Prostate gland (tissue), 2 donors: Measurements from ENCODE around the gene DCDC1. TPM values are rescaled to one million over a fixed set of nuclear protein-coding genes. Genes with fewer than 3 reads are reported as not detected.

Experiments used
- DNase-seq: peaks from one replicate; pipeline ENCODE4 v3.0.0-alpha.2; 2019; ENCODE audit warnings: low spot score
- H3K27ac ChIP-seq, 2 donors: fragments of 200-600 bp; sonication (generic); 2 replicates each; pipeline ENCODE4 v1.5.1; 2017 to 2019
- H3K27me3 ChIP-seq: fragments of 200-600 bp; sonication (generic); replicated peaks from 2 replicates; pipeline ENCODE4 v1.5.1; 2019; ENCODE audit not compliant: insufficient read depth
- H3K36me3 ChIP-seq, 2 donors: fragments of 200-600 bp; sonication (generic); 1 replicate in 1 of 2; 2 replicates in 1 of 2; pipeline versions ENCODE4 v1.5.1 to v1.8.1; 2017 to 2019
- H3K4me1 ChIP-seq: fragments of 200-600 bp; sonication (generic); replicated peaks from 2 replicates; pipeline ENCODE4 v1.5.1; 2019
- H3K4me3 ChIP-seq, 2 donors: fragments of 200-600 bp; sonication (generic); 2 replicates each; pipeline ENCODE4 v1.5.1; 2017 to 2019
- H3K9me3 ChIP-seq: fragments of 200-600 bp; sonication (generic); 2 replicates; pipeline ENCODE4 v1.5.1; 2017
- POLR2A ChIP-seq: fragments of 450-650 bp; IDR thresholded peaks from one replicate; pipeline ENCODE4 v1.6.1; 2016; ENCODE audit warnings: antibody characterized with exemption, mild to moderate bottlenecking
- POLR2AphosphoS5 ChIP-seq: sonication (generic); formaldehyde crosslinking; IDR thresholded peaks from one replicate; pipeline ENCODE4 v1.6.1; 2017; ENCODE audit warnings: antibody characterized with exemption
- WGBS: methylation state at CpG from one replicate; pipeline ENCODE4 v1.1.5; 2018; 5-methylcytosine and 5-hydroxymethylcytosine counted together
- intact Hi-C: fragments of 100-400 bp; cut with DNase I; formaldehyde crosslinking; loops from one replicate; pipeline ENCODE4 v1.14.2; 2022
- total RNA-seq, 2 donors: library from RNA; depleted of rRNA; stranded (reverse); fragments of >200 nt; gene quantifications; one replicate each; pipeline ENCODE4 v1.1.0, GENCODE V29; 2016
- TF ChIP-seq, protein P1 (sequence below), 4 experiments: fragments of 200-600 bp in 2 of 4; fragments of 450-650 bp in 2 of 4; sonication (generic) in 2 of 4; IDR thresholded peaks; 1 replicate in 3 of 4; 2 replicates in 1 of 4; pipeline ENCODE4 v1.5.1; 2016 to 2019; ENCODE audit warnings: antibody characterized with exemption in 4 of 4, mild to moderate bottlenecking in 2 of 4, moderate library complexity in 2 of 4

The DCDC1 gene
- total RNA-seq, 2 donors from 2014 or later = 0.36 to 2.5 TPM

DNA sequence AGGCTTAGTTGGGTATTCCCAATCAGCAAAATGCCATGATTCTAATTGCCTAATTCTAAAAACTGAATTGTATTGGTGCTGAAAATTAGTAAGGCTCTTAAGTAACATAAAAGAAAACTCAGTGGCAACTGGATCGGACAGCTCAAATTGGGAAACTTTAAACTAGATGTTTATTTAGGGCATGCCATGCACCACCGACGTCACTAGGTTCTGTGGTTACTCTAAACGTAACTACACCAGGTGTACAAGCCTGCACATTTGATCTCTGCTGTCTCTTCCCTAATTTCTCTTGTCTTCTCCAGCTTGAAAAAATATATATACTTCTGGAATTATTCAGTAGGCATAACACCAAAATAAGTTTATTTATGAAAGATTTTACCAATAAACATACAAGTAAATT, 378.2 kb downstream of the DCDC1 start:
- Histone ChIP-seq H3K27me3 (no peaks in the 10 kb centered on the region), H3K4me3 (no peak overlapping the region), H3K4me1 (no peaks in the 10 kb centered on the region), H3K36me3 (no peaks in the 10 kb centered on the region), H3K27ac (peak overlapping the region in 1 of 2 donors; percentile 56), H3K9me3 (no peaks in the 10 kb centered on the region)
- TF ChIP-seq POLR2A (no peak), POLR2AphosphoS5 (no peak)
- TF ChIP-seq, protein P1, sequence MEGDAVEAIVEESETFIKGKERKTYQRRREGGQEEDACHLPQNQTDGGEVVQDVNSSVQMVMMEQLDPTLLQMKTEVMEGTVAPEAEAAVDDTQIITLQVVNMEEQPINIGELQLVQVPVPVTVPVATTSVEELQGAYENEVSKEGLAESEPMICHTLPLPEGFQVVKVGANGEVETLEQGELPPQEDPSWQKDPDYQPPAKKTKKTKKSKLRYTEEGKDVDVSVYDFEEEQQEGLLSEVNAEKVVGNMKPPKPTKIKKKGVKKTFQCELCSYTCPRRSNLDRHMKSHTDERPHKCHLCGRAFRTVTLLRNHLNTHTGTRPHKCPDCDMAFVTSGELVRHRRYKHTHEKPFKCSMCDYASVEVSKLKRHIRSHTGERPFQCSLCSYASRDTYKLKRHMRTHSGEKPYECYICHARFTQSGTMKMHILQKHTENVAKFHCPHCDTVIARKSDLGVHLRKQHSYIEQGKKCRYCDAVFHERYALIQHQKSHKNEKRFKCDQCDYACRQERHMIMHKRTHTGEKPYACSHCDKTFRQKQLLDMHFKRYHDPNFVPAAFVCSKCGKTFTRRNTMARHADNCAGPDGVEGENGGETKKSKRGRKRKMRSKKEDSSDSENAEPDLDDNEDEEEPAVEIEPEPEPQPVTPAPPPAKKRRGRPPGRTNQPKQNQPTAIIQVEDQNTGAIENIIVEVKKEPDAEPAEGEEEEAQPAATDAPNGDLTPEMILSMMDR (IDR thresholded peaks at IDR 0.05) = no peak
- intact Hi-C loops = no loop called here
- no peak for DNase-seq
- 63% methylated on average over 4 of the region's 4 CpGs for WGBS

DNA sequence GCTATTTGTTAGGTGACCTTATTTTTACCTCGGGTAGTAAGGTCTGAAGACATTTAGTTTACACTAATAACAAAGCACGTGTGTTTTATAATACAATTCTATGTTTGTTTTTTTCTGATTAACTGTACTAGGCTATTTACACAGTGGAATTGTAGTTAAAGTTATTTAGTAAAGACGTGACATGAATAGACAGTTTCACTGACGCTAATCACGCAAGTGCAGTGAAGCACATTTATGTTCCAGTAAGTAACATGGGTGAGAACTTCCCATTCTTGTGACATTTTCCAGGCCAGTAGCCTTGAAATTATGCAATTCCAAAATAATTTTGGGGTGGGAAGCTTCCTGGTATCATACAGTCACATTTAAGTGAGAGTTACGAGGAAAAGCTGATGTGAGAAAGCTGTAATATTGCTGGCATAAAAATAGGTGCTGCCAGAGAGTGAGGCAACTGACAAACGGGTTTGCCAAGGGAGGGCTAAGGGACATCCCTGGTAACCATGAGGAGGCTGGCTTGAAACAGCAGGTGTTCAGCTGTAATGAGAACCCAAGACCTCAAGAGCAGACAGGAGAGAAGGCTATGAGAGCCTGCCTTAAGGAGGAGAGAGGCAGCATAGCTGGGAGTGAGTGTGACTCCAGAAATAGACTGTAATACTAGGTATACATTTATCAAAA, 378.8 kb downstream of the DCDC1 start:
- 32% methylated on average over 7 of the region's 7 CpGs for WGBS
- H3K4me1 ChIP-seq = no peaks in the 10 kb centered on the region
- DNase-seq = no peak
- H3K9me3 ChIP-seq = no peaks in the 10 kb centered on the region
- no peaks in the 10 kb centered on the region for H3K27me3 ChIP-seq
- H3K4me3 ChIP-seq = no peak overlapping the region
- H3K27ac ChIP-seq = peak overlapping the region in 1 of 2 donors; percentile 56
- TF ChIP-seq, protein P1 (IDR thresholded peaks at IDR 0.05) = no peak
- TF ChIP-seq POLR2AphosphoS5 = peak; percentile 22
- H3K36me3 ChIP-seq = no peaks in the 10 kb centered on the region
- intact Hi-C loops = no loop called here

DNA sequence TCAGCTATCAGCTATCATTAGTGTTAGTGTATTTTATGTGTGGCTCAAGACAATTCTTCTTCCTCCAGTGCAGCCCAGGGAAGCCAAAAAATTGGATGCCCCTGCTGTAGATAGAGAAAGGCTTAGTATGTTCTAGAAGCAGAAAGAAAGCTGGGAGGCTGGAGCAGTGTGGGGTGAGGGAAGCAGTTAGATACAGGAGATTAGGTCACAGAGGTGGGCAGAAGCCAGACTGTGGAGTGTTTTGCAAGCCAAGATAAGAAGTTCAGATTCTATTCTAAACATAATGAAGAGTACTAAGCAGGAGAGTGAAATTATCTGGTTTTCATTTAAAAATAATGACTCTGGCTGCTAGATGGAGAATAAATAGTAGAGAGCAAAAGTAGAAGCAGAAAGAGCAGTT, 381.7 kb downstream of the DCDC1 start:
- intact Hi-C loops = no loop called here
- TF ChIP-seq POLR2A (no peak), POLR2AphosphoS5 (no peak)
- TF ChIP-seq, protein P1 (IDR thresholded peaks at IDR 0.05) = no peak
- no peak overlapping the region for H3K27ac ChIP-seq
- DNase-seq = no peak
- no peaks in the 10 kb centered on the region for H3K36me3 ChIP-seq
- no peaks in the 10 kb centered on the region for H3K4me1 ChIP-seq
- no peaks in the 10 kb centered on the region for H3K27me3 ChIP-seq
- H3K4me3 ChIP-seq = no peak overlapping the region
- H3K9me3 ChIP-seq = no peaks in the 10 kb centered on the region

DNA sequence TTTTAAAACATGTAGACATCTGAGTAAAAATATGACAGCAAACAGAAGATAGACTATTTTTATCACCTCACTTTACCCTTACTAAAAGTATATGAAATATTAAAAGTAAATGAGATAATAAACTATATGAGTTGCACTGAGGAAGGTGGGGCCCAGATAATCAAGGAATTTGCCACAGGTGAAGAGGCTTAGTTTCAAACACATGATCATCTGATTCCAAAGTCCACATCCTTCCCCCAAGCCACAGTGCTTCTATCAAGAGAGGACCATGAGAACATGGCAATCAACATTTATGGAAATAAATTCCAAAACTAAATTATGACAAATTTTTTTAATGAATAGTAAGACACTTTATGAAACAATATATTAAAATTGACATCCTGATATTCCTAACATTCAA, 384.0 kb downstream of the DCDC1 start:
- no peak for DNase-seq
- no peaks in the 10 kb centered on the region for H3K4me1 ChIP-seq

DNA sequence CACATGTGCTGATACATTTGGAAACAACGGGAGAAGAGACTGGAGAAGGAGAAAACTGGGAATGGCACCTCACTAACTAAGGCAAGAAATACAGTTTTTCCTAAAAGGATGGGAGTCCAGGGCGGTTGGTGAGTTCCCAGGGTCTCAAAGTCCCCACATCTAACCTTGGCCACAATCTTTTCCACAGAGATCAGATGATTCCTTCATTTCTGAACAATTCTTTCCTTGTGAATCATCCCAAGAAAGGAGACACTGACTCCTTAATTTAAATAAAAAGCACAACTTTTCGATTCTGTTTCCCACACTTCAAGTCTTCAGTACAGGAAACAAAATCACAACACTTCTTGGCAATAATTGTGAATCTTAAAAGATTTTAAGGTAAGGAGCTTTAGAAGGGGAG, 384.7 kb downstream of the DCDC1 start:
- no peaks in the 10 kb centered on the region for H3K27me3 ChIP-seq
- H3K27ac ChIP-seq = no peak overlapping the region
- WGBS = 58% methylated on average over 3 of the region's 3 CpGs
- intact Hi-C loops = no loop called here
- H3K4me3 ChIP-seq = no peak overlapping the region
- no peaks in the 10 kb centered on the region for H3K4me1 ChIP-seq
- H3K36me3 ChIP-seq = no peaks in the 10 kb centered on the region
- H3K9me3 ChIP-seq = no peaks in the 10 kb centered on the region
- no peak for TF ChIP-seq POLR2A
- TF ChIP-seq, protein P1 (IDR thresholded peaks at IDR 0.05) = no peak
- TF ChIP-seq POLR2AphosphoS5 = no peak
- no peak for DNase-seq

More for the DNA sequence above, 384.0 kb downstream of the DCDC1 start:
- TF ChIP-seq POLR2AphosphoS5 (no peak), POLR2A (no peak)
- TF ChIP-seq, protein P1 (IDR thresholded peaks at IDR 0.05) = no peak
- Histone ChIP-seq H3K9me3 (no peaks in the 10 kb centered on the region), H3K27me3 (no peaks in the 10 kb centered on the region), H3K4me3 (no peak overlapping the region), H3K27ac (no peak overlapping the region), H3K36me3 (no peaks in the 10 kb centered on the region)
- intact Hi-C loops = no loop called here
